Psoas muscle (tissue), 8 donors: ENCODE results near the gene CDRT4. TPM values are rescaled to one million over a fixed set of nuclear protein-coding genes. Genes with fewer than 3 reads are reported as not detected.

Experiments used
- ATAC-seq, 4 donors: fragments of 200-7000 bp; cut with Tn5 transposase; one replicate each; pipeline ENCODE4 v1.9.1; 2020; ENCODE audit warnings: moderate library complexity in 3 of 4, mild to moderate bottlenecking in 2 of 4
- DNase-seq, 2 donors: peaks; one replicate each; pipeline ENCODE4 v3.0.0-alpha.2; 2020
- H3K27ac ChIP-seq: fragments of 200-600 bp; one replicate; pipeline ENCODE4 v1.8.0; 2022
- H3K27me3 ChIP-seq, 3 donors: fragments of 200-600 bp in 1 of 3; one replicate each; pipeline versions ENCODE4 v1.6.1 to v1.8.0; 2013 to 2022; ENCODE audit warnings: low read length in 2 of 3, mild to moderate bottlenecking in 2 of 3, moderate library complexity in 1 of 3; ENCODE audit not compliant: insufficient read depth in 3 of 3
- H3K36me3 ChIP-seq, 2 donors: fragments of 200-600 bp in 1 of 2; one replicate each; pipeline versions ENCODE4 v1.6.1 to v1.8.0; 2013 to 2022; ENCODE audit warnings: low read depth in 1 of 2, mild to moderate bottlenecking in 1 of 2, moderate library complexity in 1 of 2; ENCODE audit not compliant: insufficient read depth in 1 of 2
- H3K4me1 ChIP-seq: fragments of 200-600 bp; one replicate; pipeline ENCODE4 v1.8.0; 2022
- H3K4me3 ChIP-seq: fragments of 200-600 bp; one replicate; pipeline ENCODE4 v1.8.0; 2022; ENCODE audit warnings: mild to moderate bottlenecking
- H3K9me3 ChIP-seq: fragments of 200-600 bp; one replicate; pipeline ENCODE4 v1.8.0; 2022
- CTCF ChIP-seq: fragments of 200-600 bp; IDR thresholded peaks from one replicate; pipeline ENCODE4 v1.8.0; 2022; ENCODE audit warnings: antibody characterized with exemption
- WGBS, 3 donors: extraction: QIAGEN DNeasy Blood & Tissue Kit; methylation state at CpG; one replicate each; pipeline versions ENCODE4 v1.1.6 to v1.1.7; 2013; 5-methylcytosine and 5-hydroxymethylcytosine counted together
- intact Hi-C, 2 donors: fragments of 100-400 bp; cut with DNase I; formaldehyde crosslinking; loops; one replicate each; pipeline versions ENCODE4 v1.11.0 to v1.14.2; 2022
- polyA plus RNA-seq, 3 donors: library from polyadenylated mRNA; stranded (reverse); fragments of 200-250 nt; gene quantifications; one replicate each; pipeline ENCODE4 v1.2.3, GENCODE V29; 2013
- total RNA-seq, 4 donors: library from RNA; stranded (reverse); fragmentation: NEBNext Ultra II Directional in 2 of 4; extraction: Animal tissue kit (Norgen Biotek cat#: 25700) in 2 of 4; gene quantifications; one replicate each; pipeline versions ENCODE4 v1.2.1 to v1.2.4, GENCODE V29; 2021 to 2023
- donor health status: healthy with polysubstance abuse.
- donor health status: DM: no; HTN: no; CAD: no; lungs with moderate emphysema.
- donor health status: Bipolar disorder and iron deficiency.
- donor health status: healthy.
- donor health status: DM: yes; HTN: yes; CAD: no.
- donor health status: DM: no; HTN: no; CAD: no.
- donor health status: DM: no; HTN: no; CAD: no.
- donor health status: DM: yes; HTN: yes; CAD: no.

Gene CDRT4
- total and polyA plus RNA-seq, 7 donors: 0.29 to 2.0 (median 0.73) TPM; not detected in 1

GRCh38 chr17:15456496-15456895 is 10.9 kb downstream of the CDRT4 start:
- no peak for TF ChIP-seq CTCF
- intact Hi-C loops: loop anchor here (2.0 to 5.0 kb wide), 3 partner anchors 42 to 196 kb away; no protein-coding TSS in a partner anchor
- Histone ChIP-seq H3K9me3 (peaks cover 4% of the 10 kb centered on the region), H3K36me3 (no peaks in the 10 kb centered on the region), H3K4me3 (peak overlapping the region; percentile 9), H3K4me1 (peaks cover 28% of the 10 kb centered on the region), H3K27me3 (no peaks in the 10 kb centered on the region), H3K27ac (peak overlapping the region; percentile 90)
- ATAC-seq (peak; percentile 86 to 89 (median 88)), DNase-seq (peak; percentile 82 to 90)
- WGBS, 3 donors: 20 to 40% (median 29%) methylated on average over 6 of the region's 6 CpGs

- DNase-seq (no peak), ATAC-seq (no peak)
- Histone ChIP-seq H3K9me3 (peaks cover 4% of the 10 kb centered on the region), H3K4me3 (no peak overlapping the region), H3K27me3 (no peaks in the 10 kb centered on the region), H3K27ac (peak overlapping the region; percentile 26), H3K4me1 (peaks cover 28% of the 10 kb centered on the region), H3K36me3 (no peaks in the 10 kb centered on the region)
- TF ChIP-seq CTCF: no peak
- 72 to 88% (median 77%) methylated on average over 5 of the region's 5 CpGs for WGBS, 3 donors
- intact Hi-C loops: no loop called here
Measured at GRCh38 chr17:15454346-15454745, 13.1 kb downstream of the CDRT4 start.

- 53 to 83% (median 68%) methylated on average over 3 of the region's 3 CpGs for WGBS, 3 donors
- no peak for DNase-seq
- ATAC-seq: no peak
- H3K4me3 ChIP-seq: no peak overlapping the region
- H3K36me3 ChIP-seq: no peaks in the 10 kb centered on the region
- peaks cover 29% of the 10 kb centered on the region for H3K4me1 ChIP-seq
- intact Hi-C loops: no loop called here
- peaks cover 4% of the 10 kb centered on the region for H3K9me3 ChIP-seq
- no peaks in the 10 kb centered on the region for H3K27me3 ChIP-seq
- TF ChIP-seq CTCF: no peak
- H3K27ac ChIP-seq: peak overlapping the region; percentile 26
Measured at GRCh38 chr17:15453782-15454181, 13.6 kb downstream of the CDRT4 start.

- WGBS, 3 donors: 64 to 88% (median 66%) methylated on average over 4 of the region's 4 CpGs
- TF ChIP-seq CTCF: no peak
- intact Hi-C loops: no loop called here
- no peaks in the 10 kb centered on the region for H3K36me3 ChIP-seq
- H3K27me3 ChIP-seq: no peaks in the 10 kb centered on the region
- ATAC-seq: no peak
- no peak overlapping the region for H3K27ac ChIP-seq
- peaks cover 29% of the 10 kb centered on the region for H3K4me1 ChIP-seq
- H3K4me3 ChIP-seq: no peak overlapping the region
- DNase-seq: no peak
- H3K9me3 ChIP-seq: peaks cover 4% of the 10 kb centered on the region
Measured at GRCh38 chr17:15453246-15453645, 14.2 kb downstream of the CDRT4 start.

- TF ChIP-seq CTCF: no peak
- Histone ChIP-seq H3K4me3 (no peak overlapping the region), H3K9me3 (peaks cover 4% of the 10 kb centered on the region), H3K36me3 (no peaks in the 10 kb centered on the region), H3K4me1 (peaks cover 26% of the 10 kb centered on the region), H3K27ac (no peak overlapping the region), H3K27me3 (no peaks in the 10 kb centered on the region)
- intact Hi-C loops: no loop called here
- 41 to 85% (median 84%) methylated on average over 1 of the region's 1 CpG for WGBS, 3 donors
- ATAC-seq: no peak
- DNase-seq: no peak
Measured at GRCh38 chr17:15452746-15453145, 14.7 kb downstream of the CDRT4 start.
